WI38 (cell line): ENCODE results near the gene KCNK10.

Source experiments
- H3K4me3 ChIP-seq: 2 replicates; pipeline ENCODE4 v1.5.1; 2011; ENCODE audit warnings: low read depth, mild to moderate bottlenecking, control low read depth, low read length
- TF ChIP-seq, protein P1 (sequence below): IDR thresholded peaks from 2 replicates; pipeline ENCODE4 v1.5.1; 2012; ENCODE audit warnings: low read depth, mild to moderate bottlenecking, control low read depth, low read length

KCNK10 gene

GRCh38 chr14:88245321-88245720 is 77.7 kb downstream of the KCNK10 start:
- TF ChIP-seq, protein P1, sequence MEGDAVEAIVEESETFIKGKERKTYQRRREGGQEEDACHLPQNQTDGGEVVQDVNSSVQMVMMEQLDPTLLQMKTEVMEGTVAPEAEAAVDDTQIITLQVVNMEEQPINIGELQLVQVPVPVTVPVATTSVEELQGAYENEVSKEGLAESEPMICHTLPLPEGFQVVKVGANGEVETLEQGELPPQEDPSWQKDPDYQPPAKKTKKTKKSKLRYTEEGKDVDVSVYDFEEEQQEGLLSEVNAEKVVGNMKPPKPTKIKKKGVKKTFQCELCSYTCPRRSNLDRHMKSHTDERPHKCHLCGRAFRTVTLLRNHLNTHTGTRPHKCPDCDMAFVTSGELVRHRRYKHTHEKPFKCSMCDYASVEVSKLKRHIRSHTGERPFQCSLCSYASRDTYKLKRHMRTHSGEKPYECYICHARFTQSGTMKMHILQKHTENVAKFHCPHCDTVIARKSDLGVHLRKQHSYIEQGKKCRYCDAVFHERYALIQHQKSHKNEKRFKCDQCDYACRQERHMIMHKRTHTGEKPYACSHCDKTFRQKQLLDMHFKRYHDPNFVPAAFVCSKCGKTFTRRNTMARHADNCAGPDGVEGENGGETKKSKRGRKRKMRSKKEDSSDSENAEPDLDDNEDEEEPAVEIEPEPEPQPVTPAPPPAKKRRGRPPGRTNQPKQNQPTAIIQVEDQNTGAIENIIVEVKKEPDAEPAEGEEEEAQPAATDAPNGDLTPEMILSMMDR, result no peak
- no peak overlapping the region for H3K4me3 ChIP-seq

DNA sequence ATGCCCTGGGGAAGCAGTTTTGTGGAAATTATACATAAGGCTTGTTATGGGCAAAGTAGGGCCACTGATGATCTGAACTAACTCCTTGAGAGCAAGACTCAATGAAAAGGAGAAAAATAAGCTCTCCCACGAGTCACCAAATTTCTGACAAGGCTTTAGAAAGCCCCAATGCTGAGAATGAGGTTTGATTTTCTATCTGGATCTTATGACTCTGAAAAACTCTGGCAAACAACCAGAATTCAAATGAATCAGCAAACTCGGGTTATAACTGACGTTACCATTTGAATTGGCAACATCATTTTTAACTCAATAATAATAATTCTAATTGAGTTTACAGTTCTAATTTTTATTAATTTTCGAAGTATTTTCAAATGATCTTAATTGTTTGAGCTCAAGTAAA is 79.1 kb downstream of the KCNK10 start:
- TF ChIP-seq, protein P1, result no peak
- H3K4me3 ChIP-seq, result no peak overlapping the region

- TF ChIP-seq, protein P1, result no peak
- H3K4me3 ChIP-seq, result no peak overlapping the region
These were observed 80.6 kb downstream of the KCNK10 start for GRCh38 chr14:88242446-88242845.

GRCh38 chr14:88241810-88242209 is 81.3 kb downstream of the KCNK10 start:
- TF ChIP-seq, protein P1, result no peak
- H3K4me3 ChIP-seq, result no peak overlapping the region

DNA sequence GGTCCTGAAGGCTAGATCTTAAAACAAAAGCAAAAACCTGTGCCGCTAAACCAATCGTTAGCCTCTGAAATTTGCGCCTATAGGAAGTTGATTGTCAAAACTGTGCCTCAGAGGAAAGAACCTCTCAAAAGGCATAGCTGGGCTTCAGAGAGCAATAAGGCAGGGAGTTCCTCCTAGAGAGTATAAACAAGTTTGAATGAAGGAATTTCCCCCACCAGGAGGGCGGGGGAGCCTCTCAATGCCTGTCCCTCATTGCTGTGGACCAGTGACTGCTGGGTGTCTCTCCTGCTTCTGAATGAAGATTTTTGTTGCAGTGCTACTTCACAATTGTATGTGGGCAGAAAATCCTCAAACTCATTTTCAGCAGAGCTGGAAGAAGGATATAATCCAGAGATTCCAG is 88.6 kb downstream of the KCNK10 start:
- no peak overlapping the region for H3K4me3 ChIP-seq
- TF ChIP-seq, protein P1, result no peak

DNA sequence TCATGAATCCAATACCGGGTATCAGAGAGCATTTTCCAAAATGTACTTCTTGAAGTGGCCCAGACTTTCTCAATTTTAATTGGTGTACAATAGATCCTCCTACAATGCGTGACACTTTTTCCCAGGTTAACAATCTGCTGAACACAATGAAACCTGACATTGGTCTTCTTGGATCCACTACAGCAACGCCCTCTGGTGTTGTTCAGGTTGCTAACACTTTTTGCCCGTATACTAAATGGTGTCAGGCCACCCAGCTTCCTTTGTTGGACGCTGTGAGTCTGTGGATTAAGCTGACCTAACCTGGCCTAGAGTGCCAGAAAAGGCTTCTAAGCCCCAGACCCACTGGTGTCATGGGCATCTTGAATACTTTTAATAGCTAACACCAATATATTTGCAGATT is 89.2 kb downstream of the KCNK10 start:
- TF ChIP-seq, protein P1, result no peak
- H3K4me3 ChIP-seq, result no peak overlapping the region

GRCh38 chr14:88232771-88233170 is 90.3 kb downstream of the KCNK10 start:
- no peak overlapping the region for H3K4me3 ChIP-seq
- TF ChIP-seq, protein P1, result no peak
